LNCAP (cell line): ENCODE measurements around the gene INF2.

Source experiments
- CTCF ChIP-seq: fragments of 450-650 bp; IDR thresholded peaks from 2 replicates; pipeline ENCODE4 v1.5.1; 2017; ENCODE audit warnings: mild to moderate bottlenecking

The INF2 gene

GRCh38 chr14:104742586-104743455, 53.4 kb downstream of the INF2 start:
- no peak for TF ChIP-seq CTCF

- TF ChIP-seq CTCF = no peak
Measured at GRCh38 chr14:104743461-104744380, 54.3 kb downstream of the INF2 start.

- no peak for TF ChIP-seq CTCF
Measured at GRCh38 chr14:104744484-104744883, 55.1 kb downstream of the INF2 start.

GRCh38 chr14:104745431-104745830, 56.0 kb downstream of the INF2 start:
- TF ChIP-seq CTCF = no peak

- no peak for TF ChIP-seq CTCF
Measured at GRCh38 chr14:104746071-104746545, 56.7 kb downstream of the INF2 start.

GRCh38 chr14:104746934-104747481, 57.6 kb downstream of the INF2 start:
- no peak for TF ChIP-seq CTCF

- TF ChIP-seq CTCF = no peak
Measured at GRCh38 chr14:104747876-104748275, 58.5 kb downstream of the INF2 start.
